Stimulated activated naive CD8-positive, alpha-beta T cell treated with anti-CD3 and anti-CD28 coated beads, Interleukin-15, Interleukin-2, amounts not matched to agents 100 ng/mL and 50 ng/mL, for 24 hours (primary cell): ENCODE results near the gene MIEF1.
A peak's percentile ranks its signal among the peaks of the same experiment; 100 is the strongest.

Experiments
- H3K27ac Mint-ChIP-seq: one replicate; pipeline ENCODE4 v1.8.0; 2021; ENCODE audit warnings: mild to moderate bottlenecking, mixed read lengths
- H3K27me3 Mint-ChIP-seq: one replicate; pipeline ENCODE4 v1.8.0; 2021; ENCODE audit warnings: mixed read lengths
- H3K36me3 Mint-ChIP-seq: one replicate; pipeline ENCODE4 v1.8.0; 2021; ENCODE audit warnings: low read depth, mixed read lengths
- H3K4me1 Mint-ChIP-seq: one replicate; pipeline ENCODE4 v1.8.0; 2021; ENCODE audit warnings: low read depth, mixed read lengths
- H3K4me3 Mint-ChIP-seq: one replicate; pipeline ENCODE4 v1.8.0; 2021; ENCODE audit warnings: mild to moderate bottlenecking, mixed read lengths
- H3K9me3 Mint-ChIP-seq: one replicate; pipeline ENCODE4 v1.8.0; 2021; ENCODE audit warnings: mixed read lengths

Gene MIEF1

DNA sequence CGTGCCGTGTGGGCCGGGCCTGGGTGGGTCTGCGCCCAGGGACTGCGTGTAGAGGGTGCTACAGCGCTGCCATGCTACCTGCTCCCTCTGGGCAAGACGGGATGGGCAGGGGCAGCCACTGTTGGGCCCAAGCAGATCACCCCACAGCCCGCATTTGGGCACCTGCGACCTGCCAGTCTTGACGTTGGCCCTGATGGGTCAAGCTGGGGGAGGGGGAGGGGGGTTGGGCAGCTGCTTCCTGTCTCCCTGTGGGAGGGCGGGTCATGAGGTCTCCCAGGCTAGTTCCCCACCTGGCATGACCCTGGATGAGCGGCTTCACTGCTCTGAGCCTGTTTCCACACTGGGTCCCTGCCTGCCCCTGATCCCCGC lies 33.3 kb downstream of the MIEF1 start:
- H3K36me3 Mint-ChIP-seq, result peaks cover 16% of the 10 kb centered on the region
- H3K4me3 Mint-ChIP-seq, result no peak overlapping the region
- peaks cover 27% of the 10 kb centered on the region for H3K4me1 Mint-ChIP-seq
- no peaks in the 10 kb centered on the region for H3K9me3 Mint-ChIP-seq
- H3K27ac Mint-ChIP-seq, result no peak overlapping the region
- no peaks in the 10 kb centered on the region for H3K27me3 Mint-ChIP-seq

DNA sequence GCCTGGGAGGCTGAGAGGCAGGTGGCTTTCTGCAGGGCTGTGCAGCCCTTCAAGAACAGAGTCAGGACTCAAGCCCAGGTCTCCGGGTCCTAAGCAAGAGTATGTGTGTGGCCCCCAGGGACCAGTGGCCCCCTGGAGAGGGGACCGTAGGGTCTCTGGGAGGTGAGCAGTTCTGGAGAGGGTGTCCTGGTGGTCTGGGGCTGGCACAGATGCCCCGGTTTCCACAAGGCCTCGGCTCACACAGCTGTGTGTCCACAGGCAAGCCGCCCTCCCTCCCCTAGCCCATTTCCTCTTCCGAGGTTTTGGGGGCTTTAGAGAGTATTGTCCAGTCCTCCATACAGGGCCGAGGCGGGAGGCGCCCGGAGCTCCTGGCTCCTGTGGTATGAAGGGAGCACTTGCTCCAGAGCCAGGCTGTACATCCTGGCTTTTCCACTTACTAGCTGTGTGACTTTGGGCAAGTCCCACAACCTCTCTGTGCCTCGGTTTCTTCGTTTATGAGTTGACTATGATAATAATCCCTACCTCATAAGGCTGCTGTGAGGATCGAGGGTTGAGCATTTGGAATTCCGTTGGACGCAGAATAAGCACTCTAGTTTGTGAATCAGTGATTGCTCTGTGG lies 33.9 kb downstream of the MIEF1 start:
- Mint-ChIP-seq H3K27ac (no peak overlapping the region), H3K4me1 (peaks cover 21% of the 10 kb centered on the region), H3K9me3 (no peaks in the 10 kb centered on the region), H3K27me3 (no peaks in the 10 kb centered on the region), H3K36me3 (peaks cover 11% of the 10 kb centered on the region), H3K4me3 (no peak overlapping the region)

DNA sequence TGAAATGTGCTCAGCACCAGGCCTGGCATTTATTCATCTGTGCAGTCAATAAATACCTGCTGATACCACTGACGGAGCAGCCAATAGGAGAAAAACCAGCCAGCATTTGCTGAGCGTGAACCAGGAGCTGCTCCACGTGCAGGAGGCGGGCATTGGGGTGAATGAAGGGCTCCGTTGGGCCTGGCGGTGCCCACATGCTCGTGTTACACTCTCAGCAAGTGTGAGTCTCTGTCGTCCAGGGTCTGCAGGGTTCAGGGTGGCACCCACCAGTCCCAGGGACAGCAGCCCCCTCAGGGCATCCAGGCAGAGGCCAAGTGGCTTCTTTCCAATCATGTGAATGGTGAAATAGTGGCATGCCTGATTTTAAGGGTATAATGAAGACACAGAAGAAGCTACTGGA lies 34.6 kb downstream of the MIEF1 start:
- H3K9me3 Mint-ChIP-seq, result no peaks in the 10 kb centered on the region
- no peak overlapping the region for H3K4me3 Mint-ChIP-seq
- no peak overlapping the region for H3K27ac Mint-ChIP-seq
- H3K4me1 Mint-ChIP-seq, result peaks cover 14% of the 10 kb centered on the region
- peaks cover 4% of the 10 kb centered on the region for H3K36me3 Mint-ChIP-seq
- H3K27me3 Mint-ChIP-seq, result no peaks in the 10 kb centered on the region

DNA sequence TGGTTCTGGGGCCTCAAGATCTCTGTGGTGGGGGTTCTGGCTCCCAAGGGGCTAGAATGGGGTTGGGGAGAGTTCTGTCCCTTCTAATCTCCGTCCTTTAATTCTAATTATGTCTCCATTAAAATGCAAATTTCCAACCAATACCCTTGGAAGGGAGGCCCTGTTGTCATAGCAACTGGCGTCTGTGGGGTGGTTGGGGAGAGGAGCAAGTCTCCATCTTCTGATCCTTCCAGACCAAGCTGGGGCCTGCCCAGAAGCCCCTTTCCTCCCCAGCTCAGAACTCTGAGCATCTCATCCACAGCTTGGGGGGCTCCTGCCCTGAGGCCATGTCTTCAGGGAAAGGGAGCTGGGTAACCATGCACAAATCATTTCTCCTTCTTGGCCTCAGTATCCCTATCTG lies 35.9 kb downstream of the MIEF1 start:
- Mint-ChIP-seq H3K27me3 (peaks cover 4% of the 10 kb centered on the region), H3K9me3 (no peaks in the 10 kb centered on the region), H3K4me3 (no peak overlapping the region), H3K27ac (no peak overlapping the region), H3K4me1 (peaks cover 8% of the 10 kb centered on the region), H3K36me3 (no peaks in the 10 kb centered on the region)

GRCh38 chr22:39543095-39543494 lies 41.0 kb downstream of the MIEF1 start:
- H3K36me3 Mint-ChIP-seq, result no peaks in the 10 kb centered on the region
- H3K4me1 Mint-ChIP-seq, result peaks cover 16% of the 10 kb centered on the region
- H3K27ac Mint-ChIP-seq, result no peak overlapping the region
- no peaks in the 10 kb centered on the region for H3K9me3 Mint-ChIP-seq
- no peak overlapping the region for H3K4me3 Mint-ChIP-seq
- peaks cover 37% of the 10 kb centered on the region for H3K27me3 Mint-ChIP-seq

GRCh38 chr22:39545386-39546365 lies 43.6 kb downstream of the MIEF1 start:
- H3K27me3 Mint-ChIP-seq, result peaks cover 48% of the 10 kb centered on the region
- H3K4me3 Mint-ChIP-seq, result no peak overlapping the region
- H3K36me3 Mint-ChIP-seq, result no peaks in the 10 kb centered on the region
- H3K27ac Mint-ChIP-seq, result no peak overlapping the region
- peaks cover 16% of the 10 kb centered on the region for H3K4me1 Mint-ChIP-seq
- H3K9me3 Mint-ChIP-seq, result no peaks in the 10 kb centered on the region

DNA sequence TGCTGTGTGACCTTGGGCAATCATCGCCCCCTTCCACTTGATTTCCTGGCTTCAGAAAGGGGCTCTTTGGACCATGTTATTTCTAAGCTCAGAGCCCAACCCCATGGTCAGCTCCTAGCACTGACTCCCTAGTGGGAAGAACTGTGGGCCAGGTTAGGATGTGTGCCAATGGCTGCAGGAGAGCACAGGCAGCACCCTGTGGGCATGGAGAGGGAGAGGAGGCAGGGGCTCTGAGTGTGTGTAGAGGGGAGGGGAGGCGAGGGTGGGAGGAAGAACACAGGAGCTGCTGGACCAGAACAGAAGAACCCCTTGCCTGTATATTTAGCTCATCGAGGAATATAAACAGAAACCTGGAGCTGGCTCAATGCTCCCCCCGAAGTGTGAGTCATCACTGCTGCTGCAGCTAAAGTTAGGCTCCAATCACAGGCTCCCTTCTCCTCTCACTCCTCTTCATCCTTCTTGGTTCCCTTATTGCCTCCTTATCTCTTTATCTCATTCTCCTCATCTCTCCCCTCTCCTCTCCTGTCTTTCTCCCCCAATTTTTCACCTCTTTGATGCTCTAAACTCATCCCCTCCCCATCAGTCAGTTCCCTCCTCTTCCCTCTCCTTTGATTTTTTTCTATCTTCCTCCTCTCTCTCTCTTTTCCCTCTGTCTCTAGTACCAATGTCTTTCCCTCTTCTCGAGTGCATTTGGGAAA lies 44.9 kb downstream of the MIEF1 start:
- Mint-ChIP-seq H3K4me1 (peaks cover 16% of the 10 kb centered on the region), H3K4me3 (no peak overlapping the region), H3K27me3 (peaks cover 57% of the 10 kb centered on the region), H3K27ac (no peak overlapping the region), H3K36me3 (no peaks in the 10 kb centered on the region), H3K9me3 (no peaks in the 10 kb centered on the region)

- H3K4me1 Mint-ChIP-seq, result peaks cover 16% of the 10 kb centered on the region
- H3K4me3 Mint-ChIP-seq, result no peak overlapping the region
- no peak overlapping the region for H3K27ac Mint-ChIP-seq
- no peaks in the 10 kb centered on the region for H3K36me3 Mint-ChIP-seq
- peaks cover 58% of the 10 kb centered on the region for H3K27me3 Mint-ChIP-seq
- H3K9me3 Mint-ChIP-seq, result no peaks in the 10 kb centered on the region
Measured at GRCh38 chr22:39547587-39547947, 45.5 kb downstream of the MIEF1 start.

GRCh38 chr22:39553429-39553828 lies 51.3 kb downstream of the MIEF1 start:
- Mint-ChIP-seq H3K27me3 (peaks cover 52% of the 10 kb centered on the region), H3K36me3 (no peaks in the 10 kb centered on the region), H3K9me3 (no peaks in the 10 kb centered on the region), H3K4me1 (peaks cover 4% of the 10 kb centered on the region), H3K4me3 (no peak overlapping the region), H3K27ac (no peak overlapping the region)

DNA sequence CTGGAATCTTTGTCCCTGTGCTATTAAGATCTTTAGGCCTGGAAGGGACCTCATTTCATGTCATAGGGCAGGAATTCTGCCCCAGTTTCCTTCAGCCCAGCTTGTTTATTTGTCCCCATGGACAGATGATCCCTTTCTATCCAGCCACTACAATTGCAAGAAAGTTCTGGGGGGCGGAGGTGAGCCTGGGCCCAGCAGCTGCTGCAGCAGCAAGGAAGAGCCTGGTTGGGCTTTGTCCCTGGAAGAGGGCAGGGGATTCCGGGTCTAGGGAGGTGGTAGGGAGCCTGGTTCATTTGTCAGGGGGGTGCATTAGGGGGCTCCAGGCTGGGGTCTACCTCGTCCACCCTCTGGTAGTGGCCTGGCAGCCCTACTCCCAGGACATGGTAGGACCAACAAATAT lies 52.1 kb downstream of the MIEF1 start:
- Mint-ChIP-seq H3K27ac (no peak overlapping the region), H3K4me3 (no peak overlapping the region), H3K4me1 (peaks cover 4% of the 10 kb centered on the region), H3K9me3 (no peaks in the 10 kb centered on the region), H3K27me3 (peaks cover 57% of the 10 kb centered on the region), H3K36me3 (no peaks in the 10 kb centered on the region)

GRCh38 chr22:39556970-39557841 lies 55.1 kb downstream of the MIEF1 start:
- Mint-ChIP-seq H3K27ac (no peak overlapping the region), H3K4me1 (peaks cover 4% of the 10 kb centered on the region), H3K4me3 (peak overlapping the region; percentile 65), H3K9me3 (no peaks in the 10 kb centered on the region), H3K36me3 (no peaks in the 10 kb centered on the region), H3K27me3 (peaks cover 47% of the 10 kb centered on the region)

DNA sequence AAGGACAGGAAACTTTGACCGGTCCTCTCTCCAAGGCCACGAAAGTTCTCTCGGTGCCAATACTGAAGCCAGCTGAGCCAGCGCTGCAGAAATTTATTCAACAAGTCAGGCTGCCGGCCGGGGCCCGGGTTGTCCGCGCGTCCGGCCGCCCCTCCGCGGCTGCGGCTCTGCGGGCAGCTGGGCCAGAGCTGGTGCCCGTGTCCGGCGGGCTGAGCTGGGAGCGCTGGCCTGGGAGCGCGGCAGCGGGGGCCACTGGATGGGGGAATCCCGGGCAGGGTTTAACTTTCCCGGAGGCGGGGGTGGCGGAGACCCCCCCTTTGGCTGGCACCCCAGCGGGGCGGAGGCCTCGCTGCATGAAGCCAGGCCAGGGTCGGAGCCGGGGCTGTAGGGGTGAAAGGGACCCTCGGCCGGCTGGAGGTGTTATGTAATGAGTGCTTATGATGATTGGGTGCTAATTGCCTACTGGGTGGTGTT lies 56.2 kb downstream of the MIEF1 start:
- H3K27me3 Mint-ChIP-seq, result peaks cover 39% of the 10 kb centered on the region
- no peaks in the 10 kb centered on the region for H3K9me3 Mint-ChIP-seq
- H3K27ac Mint-ChIP-seq, result no peak overlapping the region
- no peaks in the 10 kb centered on the region for H3K36me3 Mint-ChIP-seq
- peak overlapping the region; percentile 51 for H3K4me3 Mint-ChIP-seq
- peaks cover 4% of the 10 kb centered on the region for H3K4me1 Mint-ChIP-seq

DNA sequence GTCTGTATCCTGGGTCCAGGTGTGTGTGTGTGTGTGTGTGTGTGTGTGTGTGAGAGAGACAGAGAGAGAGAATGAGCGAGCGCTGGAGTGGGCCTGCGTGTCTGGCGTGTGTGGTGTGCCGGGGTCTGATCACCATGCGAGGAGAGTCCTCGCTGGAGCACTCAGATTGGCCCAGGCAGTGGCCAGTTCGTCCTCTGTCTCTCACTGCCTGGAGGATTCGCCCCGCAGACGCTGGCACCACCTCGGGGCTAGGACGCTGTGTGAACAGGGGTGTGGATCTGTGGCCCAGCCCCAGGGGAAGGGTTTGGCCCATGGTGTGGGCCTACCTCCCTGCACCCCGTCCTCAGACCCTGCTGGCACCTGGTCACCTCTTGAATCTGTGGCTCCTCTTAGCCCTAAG lies 56.9 kb downstream of the MIEF1 start:
- Mint-ChIP-seq H3K9me3 (no peaks in the 10 kb centered on the region), H3K36me3 (no peaks in the 10 kb centered on the region), H3K27ac (no peak overlapping the region), H3K4me3 (no peak overlapping the region), H3K27me3 (peaks cover 38% of the 10 kb centered on the region), H3K4me1 (peaks cover 4% of the 10 kb centered on the region)

- H3K27me3 Mint-ChIP-seq, result peaks cover 32% of the 10 kb centered on the region
Measured at GRCh38 chr22:39559456-39560105, 57.5 kb downstream of the MIEF1 start.

More at GRCh38 chr22:39559456-39560105, 57.5 kb downstream of the MIEF1 start:
- no peaks in the 10 kb centered on the region for H3K9me3 Mint-ChIP-seq
- no peaks in the 10 kb centered on the region for H3K36me3 Mint-ChIP-seq
- peaks cover 4% of the 10 kb centered on the region for H3K4me1 Mint-ChIP-seq
- H3K27ac Mint-ChIP-seq, result no peak overlapping the region
- H3K4me3 Mint-ChIP-seq, result no peak overlapping the region
